Limb (tissue), 2 donors: ENCODE data around the gene ELK3.

Experiments used
- DNase-seq, 2 donors: peaks; one replicate each; pipeline ENCODE4 v3.0.0-alpha.2; 2016; ENCODE audit errors: extremely low spot score in 2 of 2

The ELK3 gene

DNA sequence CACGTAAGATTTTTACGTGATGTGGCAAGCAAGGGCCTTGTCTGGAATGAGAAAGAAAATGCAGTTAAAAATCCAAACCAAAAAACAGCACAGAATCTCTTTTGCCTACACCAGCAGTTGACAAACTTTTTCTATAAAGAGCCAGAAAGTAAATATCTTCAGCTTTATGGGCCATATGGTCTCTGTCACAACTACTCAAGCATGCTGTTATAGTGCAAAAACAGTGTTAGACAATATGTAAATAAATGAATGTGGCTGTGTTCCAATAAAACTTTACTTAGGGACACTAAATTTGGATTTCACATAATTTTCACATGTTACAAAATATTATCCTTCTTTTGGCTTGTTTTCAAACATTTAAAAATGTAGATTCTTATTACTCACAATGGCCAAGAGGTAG is 6.2 kb upstream of the ELK3 start:
- no peak for DNase-seq

GRCh38 chr12:96189781-96190180 is 4.4 kb upstream of the ELK3 start:
- no peak for DNase-seq

GRCh38 chr12:96190413-96191108 is 3.6 kb upstream of the ELK3 start:
- DNase-seq = no peak

DNA sequence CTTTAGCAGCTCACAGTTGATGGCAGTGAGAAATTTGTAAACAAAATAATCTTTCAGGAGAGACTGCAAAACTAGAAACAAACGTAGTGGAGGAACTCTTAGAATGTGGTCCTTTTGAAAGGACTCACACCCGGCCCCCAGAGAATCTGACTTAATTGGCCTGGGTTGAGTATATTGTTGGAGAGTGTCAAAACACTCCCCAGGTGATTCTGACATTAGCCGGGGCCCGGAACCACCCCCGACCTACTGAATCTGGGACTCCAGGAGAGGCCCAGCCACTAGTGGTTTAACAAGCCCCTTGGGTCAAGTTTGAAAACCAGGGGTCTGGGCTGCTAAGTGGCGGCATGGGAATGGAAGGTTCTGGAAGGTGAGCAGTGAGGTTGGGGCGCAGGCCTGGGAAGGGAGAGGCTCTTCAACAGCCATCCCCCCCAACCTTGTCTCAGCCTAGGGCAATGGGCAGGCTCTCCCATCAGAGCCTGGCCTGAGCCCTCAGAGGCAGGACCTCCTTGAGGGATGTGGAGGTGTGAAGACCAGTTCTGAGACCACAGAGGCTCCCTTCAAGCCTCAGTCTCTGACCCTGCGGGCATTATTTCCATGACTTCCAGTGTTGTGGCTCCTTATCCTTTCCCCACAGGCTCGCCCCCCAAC is 1.1 kb upstream of the ELK3 start:
- DNase-seq = no peak

- DNase-seq = no peak
Measured at GRCh38 chr12:96194576-96194889, 358 bp downstream of the ELK3 start.

DNA sequence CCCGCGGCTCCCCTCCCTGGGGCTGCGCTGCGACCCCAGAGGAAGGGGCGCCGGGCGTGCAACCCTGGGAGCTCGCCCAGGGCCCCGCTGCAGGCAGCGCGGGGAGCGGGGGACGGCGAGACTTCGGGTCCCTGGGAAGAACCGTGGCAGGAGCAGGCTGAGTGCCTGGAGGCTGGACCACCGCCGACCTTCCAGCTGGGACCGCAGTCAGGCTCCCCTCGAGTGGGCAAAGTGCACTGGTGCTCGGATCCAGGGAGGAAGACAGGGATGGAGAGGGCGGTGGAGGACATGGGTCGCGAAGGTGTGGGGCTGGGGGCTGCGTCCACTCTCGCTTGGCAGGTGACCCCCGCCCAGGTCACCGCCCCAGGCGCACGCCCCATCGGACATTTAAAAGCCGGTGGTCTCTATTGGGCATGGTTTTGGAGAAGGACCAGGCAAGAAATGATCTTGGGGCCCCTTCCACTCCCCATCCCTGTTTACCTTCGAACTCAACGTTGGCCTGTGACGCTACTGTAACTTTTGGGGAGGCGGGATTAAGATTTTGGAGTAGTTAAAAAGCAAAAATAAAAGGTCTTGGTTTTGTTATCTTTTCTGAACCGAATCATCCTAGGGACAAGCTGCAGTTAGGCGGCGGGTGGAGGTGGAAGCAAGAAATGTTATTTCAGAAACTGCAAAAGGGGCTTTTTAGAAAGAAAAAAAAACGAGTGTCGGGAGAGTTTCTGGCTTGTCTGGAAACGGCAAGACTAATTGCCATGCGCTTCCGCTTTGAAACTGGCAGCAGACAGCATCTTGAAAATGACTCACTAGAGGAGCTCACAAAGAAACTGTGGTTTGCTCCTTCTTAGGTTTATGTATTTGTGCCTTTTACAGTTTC is 1.0 kb downstream of the ELK3 start:
- DNase-seq = peak in 1 of 2 donors; percentile 62

DNA sequence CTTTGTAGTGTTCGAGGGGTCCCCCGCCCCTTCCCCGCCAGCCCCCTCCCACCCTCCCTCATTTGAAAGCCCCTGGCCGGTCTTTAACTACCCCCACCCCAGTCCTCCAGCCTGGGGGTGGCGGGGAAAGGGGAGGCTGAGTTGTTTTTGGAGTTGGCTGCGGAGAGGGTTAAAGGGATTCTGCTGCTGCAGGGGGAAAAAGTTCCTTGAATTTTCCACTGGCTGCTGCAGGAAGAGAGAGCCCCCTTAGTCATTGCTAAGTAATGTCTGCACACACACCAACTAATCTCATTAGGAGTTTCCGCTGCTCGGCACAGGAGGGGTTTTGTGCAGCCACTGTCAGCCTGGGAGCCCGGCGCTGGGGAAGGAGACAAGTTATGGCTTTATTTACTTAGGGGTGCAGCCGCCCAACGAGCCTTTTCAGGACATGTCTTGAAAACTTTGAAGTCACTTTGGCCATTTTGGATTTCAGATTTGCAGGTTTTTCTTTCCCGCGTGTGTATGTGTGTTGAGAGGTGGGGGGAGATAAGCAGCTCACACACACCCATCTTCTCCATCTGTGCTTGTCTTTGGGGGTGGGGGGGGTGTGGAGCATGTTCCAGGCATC is 1.8 kb downstream of the ELK3 start:
- DNase-seq = peak; percentile 63 to 72

DNA sequence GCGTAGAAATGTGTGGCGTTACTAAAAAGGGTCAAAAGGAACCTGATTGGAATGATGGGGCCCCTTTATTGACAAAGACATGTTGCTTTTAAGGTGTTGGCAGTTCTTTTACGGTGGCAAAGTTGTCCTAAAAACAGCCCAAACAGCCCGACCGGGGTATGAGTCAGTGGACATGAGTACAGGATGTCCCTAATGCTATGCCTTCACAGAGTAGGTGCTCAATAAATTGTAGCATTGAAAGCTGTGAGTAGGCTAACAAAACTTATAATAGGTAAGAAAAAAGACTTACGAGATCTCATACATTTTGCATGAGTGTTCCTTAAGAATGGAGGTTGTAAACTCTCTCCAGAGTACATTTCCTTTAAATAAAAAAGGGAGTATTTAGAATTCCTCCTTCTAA is 2.6 kb downstream of the ELK3 start:
- no peak for DNase-seq

- no peak for DNase-seq
Measured at GRCh38 chr12:96197503-96198272, 3.5 kb downstream of the ELK3 start.

DNA sequence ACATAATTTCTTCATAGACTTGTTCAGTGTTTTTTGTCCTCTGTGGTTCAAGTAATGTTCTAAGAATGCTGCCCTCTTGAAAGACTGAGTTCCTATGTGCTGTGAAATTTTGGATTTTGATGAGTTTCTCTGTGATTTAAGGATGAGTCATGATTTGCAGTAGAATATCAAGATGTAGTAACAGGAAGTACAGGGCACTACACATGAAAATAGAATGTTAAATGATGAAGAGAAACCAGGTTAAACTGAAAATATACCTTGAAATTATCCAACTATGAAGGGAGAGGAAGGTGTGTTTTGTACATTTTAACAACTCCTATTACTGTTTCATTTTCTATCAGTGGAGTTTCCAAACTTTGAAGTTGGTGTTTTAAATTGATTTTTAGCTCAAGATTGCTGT is 4.8 kb downstream of the ELK3 start:
- DNase-seq = no peak

DNA sequence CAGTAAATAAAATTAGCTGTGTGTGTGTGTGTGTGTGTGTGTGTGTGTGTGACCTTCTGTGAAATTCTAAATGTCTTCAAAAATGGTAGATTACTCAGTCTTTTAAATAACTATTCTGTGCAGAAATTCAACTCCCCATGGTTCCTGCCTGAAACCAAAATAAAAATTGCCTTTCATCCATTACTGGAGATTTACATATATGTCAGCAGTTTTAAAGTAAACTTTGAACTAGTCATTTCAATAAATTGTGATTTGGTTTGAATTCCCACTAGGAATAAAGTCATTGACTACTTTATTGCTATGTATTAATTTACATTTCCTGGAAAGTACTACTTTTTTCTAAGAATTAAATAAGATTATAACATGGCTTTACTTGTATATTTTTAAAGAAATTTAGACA is 5.3 kb downstream of the ELK3 start:
- DNase-seq = no peak

GRCh38 chr12:96201272-96202227 is 7.4 kb downstream of the ELK3 start:
- no peak for DNase-seq

GRCh38 chr12:96204381-96204780 is 10.2 kb downstream of the ELK3 start:
- DNase-seq = no peak

DNA sequence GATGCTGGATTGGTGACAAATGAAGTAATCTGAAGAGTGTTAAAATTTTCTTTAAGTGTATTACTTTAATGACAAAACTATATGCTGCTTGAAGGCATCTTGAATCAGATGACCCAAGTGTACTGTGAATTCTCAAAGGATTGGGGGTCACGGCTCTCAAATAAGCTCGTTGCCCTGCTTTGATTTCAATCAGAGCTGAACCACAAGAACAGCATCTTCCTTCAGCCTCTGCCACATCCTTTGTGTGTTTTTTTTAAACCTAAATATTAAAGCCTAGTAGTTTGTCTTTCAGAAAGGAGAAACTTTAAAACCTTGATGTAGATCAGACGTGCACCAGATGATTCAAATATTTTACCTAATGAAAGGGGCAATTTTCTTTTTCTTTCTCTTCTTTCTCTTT is 11.7 kb downstream of the ELK3 start:
- DNase-seq = no peak

GRCh38 chr12:96206936-96207662 is 12.9 kb downstream of the ELK3 start:
- DNase-seq = no peak

DNA sequence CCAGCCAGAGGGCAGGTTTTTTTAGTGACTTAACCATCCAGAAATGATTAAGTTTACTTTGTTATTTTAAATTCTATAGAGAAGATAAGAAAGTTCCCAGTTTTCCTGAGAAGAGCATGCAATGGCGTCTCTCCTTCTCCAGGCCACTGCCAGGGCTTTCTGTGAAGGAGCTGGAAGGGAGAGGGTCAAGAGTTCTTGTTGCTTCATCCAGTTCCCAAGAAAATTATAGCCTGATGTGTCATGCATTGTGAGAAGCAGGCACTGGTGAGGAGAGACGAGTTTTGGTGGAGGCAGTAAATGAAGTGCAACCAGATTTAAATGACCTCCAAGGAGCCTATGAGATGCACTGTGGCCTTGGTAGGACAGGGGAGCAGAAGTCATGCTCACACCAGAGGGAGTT is 14.2 kb downstream of the ELK3 start:
- DNase-seq = no peak

DNA sequence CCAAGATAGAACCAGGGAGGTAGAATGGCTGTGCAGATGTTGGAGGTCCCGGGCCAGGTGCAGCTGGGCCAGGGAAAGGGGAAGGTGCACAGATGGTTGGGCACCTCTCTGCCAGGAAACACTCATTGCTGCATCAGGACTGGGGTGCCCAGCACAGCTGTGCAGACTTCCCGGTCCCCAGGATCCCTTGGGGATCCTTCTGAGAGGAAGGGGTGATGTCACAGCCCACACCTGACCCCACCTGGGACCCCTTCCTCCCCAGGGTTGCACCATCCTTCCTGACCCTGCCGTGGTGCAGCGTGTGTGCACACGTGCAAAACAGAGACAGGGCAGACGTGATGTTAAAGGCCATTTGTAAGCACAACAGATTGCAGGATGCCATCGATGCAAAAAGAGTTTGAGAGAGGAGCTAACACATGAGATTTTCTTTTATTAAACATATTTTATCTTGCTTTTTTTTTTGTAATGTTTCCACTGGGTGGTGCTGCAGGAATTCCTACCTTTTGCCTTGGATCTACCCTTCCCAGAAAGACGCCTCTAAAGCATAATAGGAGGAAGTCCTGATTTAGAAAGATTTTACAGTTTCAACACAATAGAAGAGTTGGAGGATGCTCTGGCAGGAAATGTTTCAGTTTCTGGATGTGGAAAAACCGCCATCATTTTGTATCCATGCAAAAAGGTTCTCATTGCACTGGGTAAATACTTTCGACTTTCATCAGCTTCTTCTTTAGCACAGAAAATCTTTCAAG is 14.8 kb downstream of the ELK3 start:
- DNase-seq = no peak

DNA sequence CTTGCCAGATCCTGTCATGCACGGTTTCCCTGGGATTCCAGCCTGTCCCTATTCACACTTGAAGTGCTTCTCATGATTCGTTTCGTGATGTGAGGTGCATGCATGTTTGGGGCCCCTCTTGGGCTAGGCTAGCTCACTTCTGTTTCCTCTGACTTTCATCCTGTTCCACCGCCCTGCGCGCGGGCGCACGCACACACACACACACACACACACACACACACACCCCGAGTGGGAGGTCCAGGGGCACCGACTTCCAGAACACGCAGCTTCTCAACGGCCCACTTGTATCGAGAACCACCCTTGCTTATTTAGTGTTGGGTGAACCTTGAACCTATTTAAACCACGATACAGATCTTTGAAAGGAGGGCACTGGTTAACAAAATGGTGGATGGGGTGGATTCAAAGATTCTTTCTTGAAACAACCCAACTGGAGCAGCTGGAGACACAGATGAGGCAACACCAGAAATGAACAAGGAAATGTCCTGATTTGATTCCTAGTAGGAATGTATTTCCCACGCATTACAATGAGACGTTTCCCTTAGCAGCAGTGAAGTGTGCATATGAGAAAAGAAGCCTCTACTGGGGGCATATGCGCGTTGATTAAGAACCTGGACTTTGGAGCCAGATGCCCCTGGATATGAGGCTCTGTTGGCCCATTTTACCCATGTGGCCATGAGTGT is 16.3 kb downstream of the ELK3 start:
- peak in 1 of 2 donors; percentile 57 for DNase-seq
